SK-N-MC (cell line): ENCODE measurements around the gene SLC2A11.

Experiments used
- EZH2 ChIP-seq: fragments of 200-600 bp; sonication (generic); IDR thresholded peaks from one replicate; pipeline ENCODE4 v1.6.1; 2017; ENCODE audit warnings: antibody characterized with exemption
- FOXP2 ChIP-seq: optimal IDR thresholded peaks from 2 replicates; pipeline ENCODE3; 2011; ENCODE audit warnings: mild to moderate bottlenecking, moderate library complexity; ENCODE audit not compliant: insufficient read depth; ENCODE audit errors: extremely low read length, control extremely low read depth
- POLR2AphosphoS5 ChIP-seq: IDR thresholded peaks from 2 replicates; pipeline ENCODE4 v1.6.1; 2012; ENCODE audit warnings: mild to moderate bottlenecking, low read depth, low read length, borderline replicate concordance

DNA sequence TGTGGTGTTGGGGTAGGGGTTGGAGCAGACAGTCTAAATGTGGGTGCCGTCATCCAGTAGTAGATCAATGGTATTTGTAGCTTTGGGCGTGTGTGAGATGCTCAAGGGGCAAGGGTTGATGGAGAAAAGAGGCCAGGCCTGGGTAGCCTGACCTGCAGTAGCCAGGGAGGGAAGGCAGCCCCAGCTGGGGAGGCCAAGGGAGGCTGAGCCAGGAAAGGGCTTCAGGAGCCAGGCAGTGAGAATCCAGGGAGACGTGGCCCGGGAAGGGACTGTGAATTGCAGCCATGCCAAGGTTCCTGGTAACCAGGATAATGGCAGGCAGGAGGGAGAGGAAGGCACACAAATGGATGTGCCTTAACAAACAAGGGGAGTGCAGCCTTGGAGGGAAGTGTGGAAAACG, 16.4 kb upstream of the SLC2A11 start:
- TF ChIP-seq POLR2AphosphoS5 (no peak), EZH2 (no peak), FOXP2 (no peak)
